Pancreas (tissue), 10 donors: ENCODE data around the gene SIRT5. TPM values are rescaled to one million over a fixed set of nuclear protein-coding genes. Genes with fewer than 3 reads are reported as not detected.

Source experiments
- ATAC-seq, 4 donors: fragments of 200-7000 bp; cut with Tn5 transposase; one replicate each; pipeline versions ENCODE4 v1.8.0 to v1.9.1; 2020; ENCODE audit warnings: mild to moderate bottlenecking in 4 of 4, moderate library complexity in 4 of 4
- DNase-seq, 6 donors: peaks; one replicate each; pipeline ENCODE4 v3.0.0-alpha.2; 2020
- FAIRE-seq: peaks from 2 replicates; lab custom pipeline; 2012; peaks lifted over from hg19 to GRCh38; lab: Jason Lieb, UNC
- H3K27ac ChIP-seq, 4 donors: fragments of 200-600 bp; sonication (generic); 1 replicate in 3 of 4; 2 replicates in 1 of 4; pipeline versions ENCODE4 v1.5.0 to v1.8.0; 2020
- H3K27me3 ChIP-seq, 4 donors: fragments of 200-600 bp; one replicate each; pipeline ENCODE4 v1.8.0; 2021
- H3K36me3 ChIP-seq, 3 donors: fragments of 200-600 bp; sonication (generic) in 1 of 3; one replicate each; pipeline versions ENCODE4 v1.5.0 to v1.8.0; 2020 to 2021
- H3K4me1 ChIP-seq, 3 donors: fragments of 200-600 bp; one replicate each; pipeline ENCODE4 v1.8.0; 2021
- H3K4me3 ChIP-seq, 4 donors: fragments of 200-600 bp; sonication (generic) in 2 of 4; one replicate each; pipeline versions ENCODE4 v1.5.0 to v1.8.0; 2020 to 2021
- H3K9me3 ChIP-seq, 4 donors: fragments of 200-600 bp; one replicate each; pipeline ENCODE4 v1.8.0; 2021
- CTCF ChIP-seq, 4 donors: fragments of 200-600 bp; sonication (generic) in 3 of 4; IDR thresholded peaks; one replicate each; pipeline versions ENCODE4 v1.5.0 to v1.8.0; 2021; ENCODE audit warnings: antibody characterized with exemption in 4 of 4
- WGBS, 2 donors: extraction: QIAGEN DNeasy Blood & Tissue Kit; methylation state at CpG; one replicate each; pipeline ENCODE4 v1.1.7; 2013; 5-methylcytosine and 5-hydroxymethylcytosine counted together
- intact Hi-C, 3 donors: fragments of 100-400 bp; cut with DNase I; formaldehyde crosslinking; loops; one replicate each; pipeline versions ENCODE4 v1.11.1 to v1.14.2; 2022
- polyA plus RNA-seq, 2 donors: library from polyadenylated mRNA; stranded (reverse); fragments of 200-250 nt; gene quantifications; one replicate each; pipeline ENCODE4 v1.2.3, GENCODE V29; 2013
- total RNA-seq, 6 donors: library from RNA; stranded (reverse); fragmentation: NEBNext Ultra II Directional in 4 of 6; extraction: Animal tissue kit (Norgen Biotek cat#: 25700) in 4 of 6; gene quantifications; one replicate each; pipeline versions ENCODE4 v1.2.1 to v1.2.4, GENCODE V29; 2021 to 2023
- donor health status: healthy with polysubstance abuse.
- donor health status: DM: no; HTN: no; CAD: no; lungs with moderate emphysema.
- donor health status: DM: no; HTN: no; CAD: no.
- donor health status: control.
- donor health status: control.
- donor health status: Bipolar disorder and iron deficiency.
- donor health status: DM: yes; HTN: yes; CAD: no.
- donor health status: DM: no; HTN: no; CAD: no.
- donor health status: DM: no; HTN: no; CAD: no.
- donor health status: DM: yes; HTN: yes; CAD: no.

Gene SIRT5
- total and polyA plus RNA-seq, 8 donors, result 3.8 to 8.6 (median 4.9) TPM

- 20% methylated on average over 3 of the region's 3 CpGs for WGBS, 2 donors
- DNase-seq, result no peak
- intact Hi-C loops, result no loop called here
- FAIRE-seq, result no peak
- no peaks in the 10 kb centered on the region for H3K36me3 ChIP-seq
- no peak overlapping the region for H3K4me3 ChIP-seq
- H3K9me3 ChIP-seq, result no peaks in the 10 kb centered on the region
- H3K4me1 ChIP-seq, result no peaks in the 10 kb centered on the region
- peak overlapping the region in 1 of 4 donors; percentile 2 for H3K27ac ChIP-seq
- peak in 2 of 4 donors; percentile 13 to 32 for ATAC-seq
- no peak for TF ChIP-seq CTCF (IDR thresholded peaks at IDR 0.05)
- H3K27me3 ChIP-seq, result no peaks in the 10 kb centered on the region
Observed at GRCh38 chr6:13559251-13559650, 15.2 kb upstream of the SIRT5 start.

- DNase-seq (no peak), FAIRE-seq (no peak), ATAC-seq (no peak)
- Histone ChIP-seq H3K9me3 (no peaks in the 10 kb centered on the region), H3K27ac (no peak overlapping the region), H3K4me1 (no peaks in the 10 kb centered on the region), H3K27me3 (no peaks in the 10 kb centered on the region), H3K36me3 (no peaks in the 10 kb centered on the region), H3K4me3 (no peak overlapping the region)
- WGBS, 2 donors, result 87 to 89% methylated on average over 4 of the region's 4 CpGs
- no peak for TF ChIP-seq CTCF (IDR thresholded peaks at IDR 0.05)
- intact Hi-C loops, result no loop called here
Observed at GRCh38 chr6:13559968-13560650, 14.3 kb upstream of the SIRT5 start.

DNA sequence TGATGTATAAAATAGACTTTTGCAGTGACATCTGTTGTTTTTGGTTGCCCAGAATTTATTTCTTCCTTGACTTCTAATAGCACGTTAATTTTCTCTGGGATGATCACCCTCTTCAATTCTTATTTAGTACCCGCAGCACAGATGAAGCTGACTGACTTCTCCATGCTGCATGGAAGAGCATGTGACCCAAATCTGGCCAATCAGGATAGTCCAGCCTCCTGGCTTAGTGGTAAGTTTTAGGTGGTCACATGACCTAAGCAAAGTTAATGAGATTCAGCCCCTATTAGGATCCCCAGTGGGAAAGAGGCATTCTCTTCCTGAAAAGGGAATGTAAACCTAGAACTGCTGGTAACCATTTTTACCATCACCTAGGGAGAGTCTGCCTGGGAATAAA lies 13.8 kb upstream of the SIRT5 start:
- H3K27ac ChIP-seq, result no peak overlapping the region
- 91 to 98% methylated on average over 2 of the region's 2 CpGs for WGBS, 2 donors
- no peak for DNase-seq
- no peak for FAIRE-seq
- intact Hi-C loops, result no loop called here
- H3K9me3 ChIP-seq, result no peaks in the 10 kb centered on the region
- H3K36me3 ChIP-seq, result no peaks in the 10 kb centered on the region
- H3K27me3 ChIP-seq, result no peaks in the 10 kb centered on the region
- H3K4me1 ChIP-seq, result no peaks in the 10 kb centered on the region
- no peak overlapping the region for H3K4me3 ChIP-seq
- no peak for ATAC-seq
- TF ChIP-seq CTCF (IDR thresholded peaks at IDR 0.05), result no peak

DNA sequence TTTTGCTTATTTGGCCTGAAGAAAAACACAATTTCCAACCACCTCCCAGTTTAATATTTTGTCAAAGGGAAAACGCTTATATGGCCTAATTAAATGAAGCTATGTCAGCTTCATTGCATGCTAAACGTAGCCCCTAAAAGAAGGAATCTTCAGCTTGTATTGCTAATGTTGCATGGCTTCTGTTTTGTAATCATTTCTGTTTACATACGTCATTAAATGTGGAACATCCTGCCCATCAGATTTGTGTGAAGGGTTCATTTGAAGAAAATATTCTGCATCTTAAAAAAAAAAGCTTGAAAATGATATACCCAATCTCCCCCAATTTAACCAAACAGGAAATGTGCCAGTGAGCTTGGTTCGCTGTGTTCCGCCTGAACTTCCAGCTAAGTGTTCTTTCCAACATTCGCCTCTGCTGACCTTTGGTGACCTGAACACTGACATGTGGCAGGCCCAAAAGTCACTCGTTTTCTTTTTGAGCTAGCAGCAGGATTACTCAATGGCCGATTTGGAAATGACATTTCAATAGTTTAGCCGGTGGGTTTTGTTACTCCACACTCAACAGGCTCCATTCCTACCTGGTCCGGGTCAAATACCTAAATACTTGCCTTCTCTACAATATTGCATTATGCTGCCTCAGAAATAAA lies 12.7 kb upstream of the SIRT5 start:
- whole genome bisulfite sequencing, 2 donors, result 76 to 86% methylated on average over 10 of the region's 10 CpGs
- TF ChIP-seq CTCF (IDR thresholded peaks at IDR 0.05), result no peak
- DNase-seq, result no peak
- FAIRE-seq, result no peak
- no peak for ATAC-seq
- H3K27ac ChIP-seq, result no peak overlapping the region
- H3K4me3 ChIP-seq, result no peak overlapping the region
- H3K9me3 ChIP-seq, result no peaks in the 10 kb centered on the region
- intact Hi-C loops, result no loop called here
- no peaks in the 10 kb centered on the region for H3K4me1 ChIP-seq
- no peaks in the 10 kb centered on the region for H3K36me3 ChIP-seq
- no peaks in the 10 kb centered on the region for H3K27me3 ChIP-seq

- Histone ChIP-seq H3K36me3 (no peaks in the 10 kb centered on the region), H3K27ac (no peak overlapping the region), H3K9me3 (no peaks in the 10 kb centered on the region), H3K27me3 (no peaks in the 10 kb centered on the region), H3K4me1 (no peaks in the 10 kb centered on the region), H3K4me3 (no peak overlapping the region)
- TF ChIP-seq CTCF (IDR thresholded peaks at IDR 0.05), result no peak
- intact Hi-C loops, result no loop called here
- WGBS, 2 donors, result 90% methylated on average over 1 of the region's 1 CpG
- FAIRE-seq, result no peak
- DNase-seq, result no peak
- ATAC-seq, result no peak
Observed at GRCh38 chr6:13563009-13563408, 11.4 kb upstream of the SIRT5 start.
